Jurkat, Clone E6-1 (cell line): Measurements from ENCODE around the gene RNF208.

Source experiments
- DNase-seq: peaks from one replicate; pipeline ENCODE4 v3.0.0-alpha.2; 2011; ENCODE audit warnings: low read depth, low spot score
- H3K4me3 ChIP-seq: 2 replicates; pipeline ENCODE4 v1.5.1; 2011; ENCODE audit warnings: mild to moderate bottlenecking, low read length, control low read depth, moderate library complexity

RNF208 gene

GRCh38 chr9:137185921-137186320 lies 36.1 kb downstream of the RNF208 start:
- no peak for DNase-seq
- H3K4me3 ChIP-seq = no peak overlapping the region

DNA sequence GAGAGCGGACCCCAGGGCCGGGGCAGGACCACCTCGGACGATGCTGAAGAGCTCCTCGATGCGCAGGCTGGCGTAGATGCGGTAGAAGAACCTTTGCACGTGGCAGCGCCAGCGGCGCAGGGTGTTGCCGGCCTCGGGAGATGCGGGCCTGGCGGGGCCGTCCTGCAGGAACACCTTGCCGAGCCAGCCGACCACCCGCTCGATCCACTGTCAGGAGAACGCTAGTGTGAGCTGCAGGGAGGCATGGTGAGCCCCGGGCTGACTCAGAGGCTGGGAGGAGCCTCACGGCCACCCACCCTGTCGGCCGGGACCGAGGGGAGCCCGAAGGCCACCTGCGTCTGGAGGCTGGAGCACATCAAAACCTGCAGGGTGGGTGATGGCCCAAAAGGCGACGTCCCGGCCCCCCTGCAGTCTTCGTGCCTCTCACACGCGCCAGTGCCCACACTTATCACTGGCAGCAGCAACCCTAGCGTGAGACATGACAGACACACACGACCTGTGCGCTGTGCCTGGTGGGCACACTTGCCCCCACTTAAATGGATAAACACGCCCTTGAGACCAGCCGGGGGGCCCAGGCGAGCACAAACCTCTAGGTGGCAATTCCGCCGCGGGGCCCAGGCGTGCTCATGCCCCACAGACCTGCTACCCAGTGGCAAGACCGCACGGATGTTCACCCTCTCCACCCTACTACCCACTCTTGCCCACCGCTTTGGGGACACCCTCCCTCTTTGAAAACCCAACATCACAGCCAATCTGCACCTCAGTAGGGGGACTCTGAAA lies 37.0 kb downstream of the RNF208 start:
- no peak for DNase-seq
- no peak overlapping the region for H3K4me3 ChIP-seq

GRCh38 chr9:137183980-137184595 lies 38.0 kb downstream of the RNF208 start:
- no peak overlapping the region for H3K4me3 ChIP-seq
- no peak for DNase-seq

GRCh38 chr9:137182836-137183235 lies 39.2 kb downstream of the RNF208 start:
- no peak for DNase-seq

DNA sequence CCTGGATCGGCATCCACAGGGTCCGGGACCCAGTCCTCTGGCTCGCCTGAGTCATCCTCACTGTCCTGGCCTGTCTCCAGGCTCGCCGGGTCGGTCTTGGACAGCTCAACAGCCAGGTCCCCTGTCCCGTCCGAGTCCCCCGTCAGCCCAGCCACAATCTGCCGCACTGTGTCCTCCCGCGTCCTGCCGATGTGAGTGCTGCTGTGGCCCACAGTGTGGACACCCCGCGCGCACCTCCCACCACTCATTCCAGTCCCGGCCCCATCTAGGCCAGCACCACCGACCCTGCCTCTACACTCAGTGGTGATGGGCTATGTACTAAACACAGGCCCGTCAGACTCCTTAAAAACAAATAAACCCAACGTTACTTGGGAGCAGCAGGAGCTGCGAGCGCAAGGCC lies 40.4 kb downstream of the RNF208 start:
- no peak overlapping the region for H3K4me3 ChIP-seq
- DNase-seq = no peak

More at GRCh38 chr9:137182836-137183235, 39.2 kb downstream of the RNF208 start:
- no peak overlapping the region for H3K4me3 ChIP-seq

GRCh38 chr9:137180491-137180890 lies 41.5 kb downstream of the RNF208 start:
- H3K4me3 ChIP-seq = no peak overlapping the region
- no peak for DNase-seq

DNA sequence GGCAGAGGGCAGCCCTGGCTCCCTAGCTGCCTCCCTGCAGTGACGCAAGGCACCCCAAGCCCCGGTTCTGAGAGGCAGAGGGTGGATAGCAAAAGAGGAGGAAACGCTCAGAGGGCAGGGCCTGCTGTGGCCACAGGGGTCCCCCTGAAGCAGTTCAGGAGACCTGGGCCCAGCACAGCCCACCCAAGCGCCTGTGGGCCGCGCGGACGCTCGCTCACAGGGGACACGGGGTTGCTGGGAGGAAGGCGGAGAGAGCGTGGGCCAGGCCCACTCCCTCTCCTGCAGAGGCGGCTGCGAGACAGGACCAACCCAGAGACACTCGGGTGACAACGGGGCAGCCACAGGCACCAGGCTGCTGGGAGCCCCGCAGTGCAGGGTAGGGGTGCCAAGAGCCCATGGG lies 42.3 kb downstream of the RNF208 start:
- no peak overlapping the region for H3K4me3 ChIP-seq
- no peak for DNase-seq

GRCh38 chr9:137178939-137179630 lies 43.0 kb downstream of the RNF208 start:
- H3K4me3 ChIP-seq = no peak overlapping the region

GRCh38 chr9:137178201-137178938 lies 43.7 kb downstream of the RNF208 start:
- no peak overlapping the region for H3K4me3 ChIP-seq
- no peak for DNase-seq

More at GRCh38 chr9:137178939-137179630, 43.0 kb downstream of the RNF208 start:
- no peak for DNase-seq

GRCh38 chr9:137176302-137177182 lies 45.5 kb downstream of the RNF208 start:
- H3K4me3 ChIP-seq = no peak overlapping the region
- DNase-seq = no peak

DNA sequence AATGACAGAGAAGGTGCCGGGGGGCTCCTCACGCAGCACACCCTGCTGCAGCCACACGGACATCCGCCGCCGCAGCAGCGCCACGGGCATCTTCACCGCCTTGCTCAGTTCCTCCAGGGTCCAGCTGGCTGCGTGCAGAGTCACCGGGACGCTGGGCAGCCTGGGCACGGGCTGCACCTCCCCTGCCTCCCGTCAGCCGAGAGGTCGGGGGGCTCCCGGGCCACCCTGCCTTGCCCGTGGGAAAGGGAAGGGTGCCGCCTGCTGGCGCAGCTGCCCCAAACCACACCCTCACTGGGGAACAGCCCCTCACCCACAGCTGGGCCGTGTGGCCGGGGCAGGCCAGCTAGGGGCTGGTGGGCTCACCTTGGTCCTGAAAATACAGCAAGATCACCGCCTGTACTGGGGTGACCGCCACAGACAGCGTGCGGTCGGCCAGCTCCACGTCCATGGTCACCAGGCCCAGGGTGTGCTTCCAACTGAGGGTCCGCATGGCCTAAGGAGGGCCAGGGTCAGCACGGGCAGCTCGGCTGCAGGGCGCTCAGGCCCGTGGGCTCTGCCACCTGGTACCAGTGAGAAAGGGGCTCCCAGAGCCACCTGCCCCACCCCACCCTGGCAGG lies 46.6 kb downstream of the RNF208 start:
- DNase-seq = no peak
- no peak overlapping the region for H3K4me3 ChIP-seq

DNA sequence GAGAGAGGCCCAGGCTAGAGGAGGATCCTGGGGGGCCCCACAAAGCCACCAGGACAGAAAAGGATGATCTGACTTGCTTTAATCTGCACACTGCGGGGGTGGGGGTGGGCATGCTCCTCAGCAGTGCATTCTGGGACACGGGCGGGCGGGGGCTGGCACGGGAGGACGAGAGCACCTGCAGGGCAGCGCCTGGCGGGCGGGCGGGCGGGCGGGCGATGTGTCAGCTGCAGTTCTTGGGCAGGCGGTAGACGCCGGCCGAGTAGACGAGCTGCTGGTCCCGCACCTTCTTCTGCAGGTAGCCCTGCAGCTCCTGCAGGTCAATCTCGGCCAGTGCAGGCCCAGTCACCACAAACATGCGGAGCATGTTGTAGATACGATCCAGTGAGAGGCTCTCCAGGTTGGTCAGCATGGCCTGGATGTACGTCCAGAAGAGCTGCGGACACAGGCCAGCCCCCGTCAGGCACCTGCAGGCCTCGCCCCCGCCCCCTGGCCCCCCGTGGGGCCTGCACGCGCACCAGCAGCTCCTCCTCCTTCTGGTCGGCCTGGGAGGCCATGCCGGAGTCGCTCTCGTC lies 47.2 kb downstream of the RNF208 start:
- DNase-seq = no peak
- no peak overlapping the region for H3K4me3 ChIP-seq

GRCh38 chr9:137173796-137174664 lies 48.0 kb downstream of the RNF208 start:
- H3K4me3 ChIP-seq = no peak overlapping the region
- DNase-seq = no peak

GRCh38 chr9:137172901-137173795 lies 48.9 kb downstream of the RNF208 start:
- no peak for DNase-seq
- H3K4me3 ChIP-seq = no peak overlapping the region

DNA sequence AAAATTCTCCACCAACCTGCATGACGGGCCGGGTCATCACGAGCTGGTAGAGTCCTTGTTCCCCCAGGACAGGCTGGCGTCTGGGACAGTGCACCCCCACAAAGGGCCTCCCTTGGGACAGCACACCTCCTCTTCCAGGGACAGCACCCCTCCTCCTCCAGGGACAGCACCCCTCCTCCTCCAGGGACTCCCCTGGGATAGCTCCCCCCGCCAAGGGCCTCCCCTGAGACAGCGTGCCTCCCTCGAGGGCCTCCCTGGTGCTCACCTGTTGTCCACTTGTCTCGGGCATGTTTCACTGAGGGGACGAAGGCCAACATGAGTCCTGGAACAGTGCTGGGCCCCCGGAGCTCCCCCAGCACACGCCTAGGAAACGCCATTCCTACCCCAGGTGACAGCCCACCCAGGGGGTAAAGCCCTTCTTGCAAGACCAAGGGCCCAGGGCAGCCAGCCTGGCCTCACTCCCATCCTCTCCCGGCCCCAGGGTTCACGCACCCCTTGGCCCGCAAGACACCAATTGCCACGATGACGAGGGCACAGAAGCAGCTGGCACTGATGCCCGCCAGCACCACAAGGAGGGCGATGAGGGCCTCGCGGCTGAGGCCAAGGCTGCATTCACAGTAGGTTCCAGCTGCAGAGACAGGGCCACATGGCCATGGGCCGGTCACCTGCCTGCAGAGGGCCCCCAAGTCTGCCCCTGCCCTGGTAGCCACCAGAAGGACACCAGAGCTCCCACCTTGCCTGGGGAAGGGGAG lies 50.7 kb downstream of the RNF208 start:
- DNase-seq = no peak
- H3K4me3 ChIP-seq = no peak overlapping the region
